Calu3 (cell line): ENCODE results near the gene ABCC11. TPM values are rescaled to one million over a fixed set of nuclear protein-coding genes. Genes with fewer than 3 reads are reported as not detected.

Experiments used
- BruUV-seq: library from RNA; stranded (reverse); fragments of 400-500 nt; replicated peaks from 2 replicates; lab custom pipeline; 2021; lab: Mats Ljungman, UMichigan
- CTCF ChIA-PET: fragments of 300-600 bp; sonication (Branson Sonifier 250); formaldehyde crosslinking; loops from one replicate; lab custom pipeline; 2022; ENCODE audit warnings: antibody characterized with exemption; lab: Charles Lee
- DNase-seq: peaks from one replicate; pipeline ENCODE4 v3.0.0; 2022
- H3K27ac Mint-ChIP-seq: one replicate; pipeline ENCODE4 v1.8.0; 2022; ENCODE audit warnings: mixed read lengths; ENCODE audit not compliant: unreplicated experiment
- H3K27me3 Mint-ChIP-seq: one replicate; pipeline ENCODE4 v1.8.0; 2022; ENCODE audit warnings: mixed read lengths; ENCODE audit not compliant: unreplicated experiment
- H3K36me3 Mint-ChIP-seq: one replicate; pipeline ENCODE4 v1.8.0; 2022; ENCODE audit warnings: mild to moderate bottlenecking, moderate library complexity, mixed read lengths; ENCODE audit not compliant: insufficient read depth, unreplicated experiment
- H3K4me1 Mint-ChIP-seq: one replicate; pipeline ENCODE4 v1.8.0; 2022; ENCODE audit warnings: mild to moderate bottlenecking, low read depth, mixed read lengths; ENCODE audit not compliant: unreplicated experiment
- H3K4me3 Mint-ChIP-seq: one replicate; pipeline ENCODE4 v1.8.0; 2022; ENCODE audit warnings: mild to moderate bottlenecking, low read depth, moderate library complexity, mixed read lengths; ENCODE audit not compliant: unreplicated experiment
- H3K9me3 Mint-ChIP-seq: one replicate; pipeline ENCODE4 v1.8.0; 2022; ENCODE audit warnings: low read depth, mixed read lengths; ENCODE audit not compliant: unreplicated experiment
- CTCF ChIP-seq: fragments of 200-600 bp; IDR thresholded peaks from one replicate; pipeline ENCODE4 v1.8.0; 2022; ENCODE audit warnings: antibody characterized with exemption; ENCODE audit not compliant: unreplicated experiment
- intact Hi-C: fragments of 100-400 bp; cut with micrococcal nuclease; formaldehyde crosslinking; loops from one replicate; pipeline ENCODE4 v1.10.0; 2022; ENCODE audit not compliant: unreplicated experiment
- total RNA-seq: library from RNA; stranded (reverse); gene quantifications from 2 replicates; pipeline ENCODE4 v1.2.3, GENCODE V29; 2022

Gene ABCC11
- total RNA-seq, 1 experiment from 2014 or later, result 0.26 TPM

- Mint-ChIP-seq H3K27ac (no peak overlapping the region), H3K4me1 (no peaks in the 10 kb centered on the region), H3K4me3 (no peak overlapping the region), H3K9me3 (no peaks in the 10 kb centered on the region), H3K36me3 (no peaks in the 10 kb centered on the region), H3K27me3 (peaks cover 47% of the 10 kb centered on the region)
- intact Hi-C loops, result no loop called here
- CTCF ChIA-PET, result no interaction called here
- no TSS peak for BruUV-seq
- no peak for DNase-seq
- no peak for TF ChIP-seq CTCF
Observed at GRCh38 chr16:48180868-48181480, 66.4 kb downstream of the ABCC11 start.

- no peak overlapping the region for H3K4me3 Mint-ChIP-seq
- CTCF ChIA-PET, result no interaction called here
- no peak for TF ChIP-seq CTCF
- DNase-seq, result no peak
- no peaks in the 10 kb centered on the region for H3K36me3 Mint-ChIP-seq
- H3K4me1 Mint-ChIP-seq, result no peaks in the 10 kb centered on the region
- peaks cover 52% of the 10 kb centered on the region for H3K27me3 Mint-ChIP-seq
- intact Hi-C loops, result no loop called here
- no peak overlapping the region for H3K27ac Mint-ChIP-seq
- no TSS peak for BruUV-seq
- H3K9me3 Mint-ChIP-seq, result no peaks in the 10 kb centered on the region
Observed at GRCh38 chr16:48176635-48177408, 70.5 kb downstream of the ABCC11 start.

- CTCF ChIA-PET, result interaction anchor here (0.5 to 1.2 kb wide), 4 partner anchors 8 to 169 kb away, joined by 3 to 5 read pairs (median 4); no protein-coding TSS in a partner anchor
- no peaks in the 10 kb centered on the region for H3K4me1 Mint-ChIP-seq
- no peaks in the 10 kb centered on the region for H3K36me3 Mint-ChIP-seq
- intact Hi-C loops, result no loop called here
- H3K4me3 Mint-ChIP-seq, result no peak overlapping the region
- no peak overlapping the region for H3K27ac Mint-ChIP-seq
- no peak for TF ChIP-seq CTCF
- H3K9me3 Mint-ChIP-seq, result no peaks in the 10 kb centered on the region
- no peak for DNase-seq
- H3K27me3 Mint-ChIP-seq, result peaks cover 39% of the 10 kb centered on the region
- no TSS peak for BruUV-seq
Observed at GRCh38 chr16:48173889-48174288, 73.5 kb downstream of the ABCC11 start.

- no TSS peak for BruUV-seq
- intact Hi-C loops, result no loop called here
- CTCF ChIA-PET, result no interaction called here
- peaks cover 27% of the 10 kb centered on the region for H3K27me3 Mint-ChIP-seq
- no peak for DNase-seq
- no peaks in the 10 kb centered on the region for H3K4me1 Mint-ChIP-seq
- no peak overlapping the region for H3K4me3 Mint-ChIP-seq
- H3K36me3 Mint-ChIP-seq, result no peaks in the 10 kb centered on the region
- TF ChIP-seq CTCF, result no peak
- no peak overlapping the region for H3K27ac Mint-ChIP-seq
- H3K9me3 Mint-ChIP-seq, result no peaks in the 10 kb centered on the region
Observed at GRCh38 chr16:48172682-48173081, 74.7 kb downstream of the ABCC11 start.
